ENCODE measurements around the gene CCDC69. TPM values are rescaled to one million over a fixed set of nuclear protein-coding genes. Genes with fewer than 3 reads are reported as not detected.

The CCDC69 gene
- total and polyA plus RNA-seq, 10 of the 15 experiments (the other 5 are each of a cell fraction or from before 2014, with no cell fraction given) = 13.5 to 106 (median 70.1) TPM

DNA sequence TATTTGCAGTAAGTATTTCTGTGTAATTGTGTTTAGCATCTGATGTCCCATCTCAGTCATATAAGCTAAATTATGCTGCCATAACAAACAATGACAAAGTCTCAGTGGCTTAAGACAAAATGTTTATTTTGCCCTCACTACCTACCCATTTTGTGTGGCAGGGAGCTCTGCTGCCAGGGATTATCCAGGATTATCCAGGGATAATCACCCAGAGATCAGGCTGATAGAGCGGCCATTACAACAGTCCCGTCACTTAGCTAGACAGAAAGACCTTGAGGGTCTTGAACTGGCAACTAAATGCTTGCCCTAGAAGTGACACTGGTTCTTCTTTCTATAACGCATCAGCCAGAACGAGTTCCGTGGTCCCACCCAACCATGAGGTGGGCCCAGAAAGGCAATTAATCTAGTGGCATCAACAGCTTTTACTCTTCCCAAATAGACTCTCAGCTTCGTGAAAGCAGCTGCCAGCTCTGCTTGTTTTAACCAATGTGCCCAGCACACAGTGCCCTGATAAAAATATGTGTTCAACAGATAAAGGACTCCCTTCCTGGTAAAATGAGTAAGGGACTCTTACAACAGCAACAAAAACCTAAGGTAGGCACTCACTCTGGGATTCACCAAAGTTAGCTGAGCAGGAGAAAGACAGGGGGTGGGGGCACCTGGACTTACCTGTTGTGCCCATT, 22.8 kb downstream of the CCDC69 start (continued):
- TF ChIP-seq, protein P1, sequence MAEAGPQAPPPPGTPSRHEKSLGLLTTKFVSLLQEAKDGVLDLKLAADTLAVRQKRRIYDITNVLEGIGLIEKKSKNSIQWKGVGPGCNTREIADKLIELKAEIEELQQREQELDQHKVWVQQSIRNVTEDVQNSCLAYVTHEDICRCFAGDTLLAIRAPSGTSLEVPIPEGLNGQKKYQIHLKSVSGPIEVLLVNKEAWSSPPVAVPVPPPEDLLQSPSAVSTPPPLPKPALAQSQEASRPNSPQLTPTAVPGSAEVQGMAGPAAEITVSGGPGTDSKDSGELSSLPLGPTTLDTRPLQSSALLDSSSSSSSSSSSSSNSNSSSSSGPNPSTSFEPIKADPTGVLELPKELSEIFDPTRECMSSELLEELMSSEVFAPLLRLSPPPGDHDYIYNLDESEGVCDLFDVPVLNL (IDR thresholded peaks at IDR 0.05; ENCODE audit: low read depth, low read length) = no peak
- TF ChIP-seq EP300 (IDR thresholded peaks at IDR 0.05; ENCODE audit: borderline replicate concordance in 1 of 2, control insufficient read depth in 1 of 2, low read depth in 2 of 2, low read length in 2 of 2) (no peak), NFXL1 (IDR thresholded peaks at IDR 0.05; ENCODE audit: borderline replicate concordance) (no peak), RELA (IDR thresholded peaks at IDR 0.05; ENCODE audit: borderline replicate concordance, partially characterized antibody) (no peak)

DNA sequence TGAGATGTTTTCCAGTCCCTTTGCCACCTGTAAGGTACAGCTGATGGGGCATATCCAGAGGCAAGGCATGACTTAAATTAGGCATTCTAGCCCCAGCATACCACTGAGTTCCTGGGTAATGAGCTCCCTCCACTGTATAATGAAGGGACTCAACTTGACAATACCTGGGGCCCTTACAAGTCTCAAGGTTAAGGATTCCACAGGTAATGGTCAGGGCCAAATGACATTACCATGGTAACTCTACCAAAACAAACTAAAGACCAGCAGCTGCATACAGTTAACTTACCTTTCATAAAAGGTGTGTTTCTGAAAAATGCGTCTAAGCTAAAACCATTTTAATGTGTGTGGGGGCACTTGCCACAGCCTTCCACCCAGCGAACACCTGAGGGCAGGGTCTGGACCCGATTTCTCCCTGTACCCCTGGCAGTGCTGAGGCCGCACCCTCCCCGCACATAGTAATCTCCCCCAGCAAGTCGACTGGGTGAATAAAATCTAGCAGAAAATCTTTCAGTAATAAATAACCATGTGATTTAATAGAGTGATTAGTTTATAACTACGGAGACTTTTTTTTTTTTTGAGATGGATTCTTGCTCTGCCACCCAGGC, 24.2 kb downstream of the CCDC69 start:
- DNase-seq (ENCODE audit: low read depth, low spot score) (no peak), FAIRE-seq (no peak), ATAC-seq (no peak)
- 88% methylated on average over 7 of the region's 7 CpGs for WGBS (ENCODE audit: insufficient coverage, insufficient replicate concordance, low lambda C conversion rate, missing lambda C conversion rate)
- Histone ChIP-seq H3K9me3 (replicated peaks; ENCODE audit: control insufficient read depth, insufficient read depth, low read length) (no peaks in the 10 kb centered on the region), H2AFZ (ENCODE audit: control insufficient read depth, low read depth, low read length) (no peak overlapping the region), H3K79me2 (ENCODE audit: control insufficient read depth, insufficient read depth, low read length) (no peaks in the 10 kb centered on the region), H4K20me1 (ENCODE audit: control insufficient read depth, insufficient read depth) (no peaks in the 10 kb centered on the region), H3K9ac (ENCODE audit: control insufficient read depth, insufficient read depth, low read length) (no peak overlapping the region), H3K27ac (ENCODE audit: control insufficient read depth, insufficient read depth) (no peak overlapping the region), H3K36me3 (ENCODE audit: control insufficient read depth in 2 of 2, insufficient read depth in 2 of 2, low read length in 1 of 2) (peaks cover 6 to 26% of the 10 kb centered on the region in 2 experiments; a peak in 3 of 4 replicates), H3K4me1 (ENCODE audit: control insufficient read depth, insufficient read depth, low read length) (peaks cover 22% of the 10 kb centered on the region), H3K27me3 (replicated peaks in 1 of 2; ENCODE audit: control insufficient read depth in 2 of 2, insufficient read depth in 2 of 2, low read length in 1 of 2) (no peaks in the 10 kb centered on the region), H3K4me3 (no peak overlapping the region), H3K4me2 (ENCODE audit: control insufficient read depth, insufficient read depth) (no peak overlapping the region)
- ChIA-PET RAD21 (ENCODE audit: unreplicated experiment) (interaction anchor here (0.7 to 1.2 kb wide), 3 partner anchors 9 to 53 kb away, joined by 3 to 4 read pairs (median 4); partner anchors contain the start of gene GM2A), CTCF (interaction anchor here (0.7 kb wide), 1 partner anchor 74 kb away, joined by 3 read pairs; no protein-coding TSS in a partner anchor), POLR2A (interaction anchor here (0.6 to 1.8 kb wide), 4 partner anchors 9 to 42 kb away, joined by 3 to 7 read pairs (median 3); no protein-coding TSS in a partner anchor), SMC1A (ENCODE audit: uncharacterized antibody, unreplicated experiment) (interaction anchor here (1.0 to 2.3 kb wide), 3 partner anchors 9 to 74 kb away, joined by 3 to 14 read pairs (median 11); no protein-coding TSS in a partner anchor)
- no TSS peak for BruUV-seq (replicated peaks)
- TF ChIP-seq IKZF2 (IDR thresholded peaks at IDR 0.05) (no peak), CBX3 (IDR thresholded peaks at IDR 0.05; ENCODE audit: borderline replicate concordance, low read depth) (no peak), YBX1 (IDR thresholded peaks at IDR 0.05) (no peak), ZNF622 (IDR thresholded peaks at IDR 0.05) (no peak), ZNF207 (IDR thresholded peaks at IDR 0.05; ENCODE audit: borderline replicate concordance) (no peak), SPI1 (IDR thresholded peaks at IDR 0.05; ENCODE audit: borderline replicate concordance, insufficient read depth, low read depth, low read length) (no peak), SREBF2 (IDR thresholded peaks at IDR 0.05; ENCODE audit: low read length) (no peak), RFX5 (IDR thresholded peaks at IDR 0.05; ENCODE audit: low read depth, low read length) (no peak), EZH2 (IDR thresholded peaks at IDR 0.05; ENCODE audit: borderline replicate concordance, control insufficient read depth, low read depth, low read length) (no peak)
- TF ChIP-seq, protein P2, sequence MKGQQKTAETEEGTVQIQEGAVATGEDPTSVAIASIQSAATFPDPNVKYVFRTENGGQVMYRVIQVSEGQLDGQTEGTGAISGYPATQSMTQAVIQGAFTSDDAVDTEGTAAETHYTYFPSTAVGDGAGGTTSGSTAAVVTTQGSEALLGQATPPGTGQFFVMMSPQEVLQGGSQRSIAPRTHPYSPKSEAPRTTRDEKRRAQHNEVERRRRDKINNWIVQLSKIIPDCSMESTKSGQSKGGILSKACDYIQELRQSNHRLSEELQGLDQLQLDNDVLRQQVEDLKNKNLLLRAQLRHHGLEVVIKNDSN (IDR thresholded peaks at IDR 0.05; ENCODE audit: borderline replicate concordance, extremely low read length, insufficient read depth, low read depth, low read length) = no peak
- TF ChIP-seq, protein P3, sequence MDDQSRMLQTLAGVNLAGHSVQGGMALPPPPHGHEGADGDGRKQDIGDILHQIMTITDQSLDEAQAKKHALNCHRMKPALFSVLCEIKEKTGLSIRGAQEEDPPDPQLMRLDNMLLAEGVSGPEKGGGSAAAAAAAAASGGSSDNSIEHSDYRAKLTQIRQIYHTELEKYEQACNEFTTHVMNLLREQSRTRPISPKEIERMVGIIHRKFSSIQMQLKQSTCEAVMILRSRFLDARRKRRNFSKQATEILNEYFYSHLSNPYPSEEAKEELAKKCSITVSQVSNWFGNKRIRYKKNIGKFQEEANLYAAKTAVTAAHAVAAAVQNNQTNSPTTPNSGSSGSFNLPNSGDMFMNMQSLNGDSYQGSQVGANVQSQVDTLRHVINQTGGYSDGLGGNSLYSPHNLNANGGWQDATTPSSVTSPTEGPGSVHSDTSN (IDR thresholded peaks at IDR 0.05; ENCODE audit: insufficient replicate concordance, low read depth, low read length) = no peak
- TF ChIP-seq, protein P4, sequence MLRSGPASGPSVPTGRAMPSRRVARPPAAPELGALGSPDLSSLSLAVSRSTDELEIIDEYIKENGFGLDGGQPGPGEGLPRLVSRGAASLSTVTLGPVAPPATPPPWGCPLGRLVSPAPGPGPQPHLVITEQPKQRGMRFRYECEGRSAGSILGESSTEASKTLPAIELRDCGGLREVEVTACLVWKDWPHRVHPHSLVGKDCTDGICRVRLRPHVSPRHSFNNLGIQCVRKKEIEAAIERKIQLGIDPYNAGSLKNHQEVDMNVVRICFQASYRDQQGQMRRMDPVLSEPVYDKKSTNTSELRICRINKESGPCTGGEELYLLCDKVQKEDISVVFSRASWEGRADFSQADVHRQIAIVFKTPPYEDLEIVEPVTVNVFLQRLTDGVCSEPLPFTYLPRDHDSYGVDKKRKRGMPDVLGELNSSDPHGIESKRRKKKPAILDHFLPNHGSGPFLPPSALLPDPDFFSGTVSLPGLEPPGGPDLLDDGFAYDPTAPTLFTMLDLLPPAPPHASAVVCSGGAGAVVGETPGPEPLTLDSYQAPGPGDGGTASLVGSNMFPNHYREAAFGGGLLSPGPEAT (IDR thresholded peaks at IDR 0.05; ENCODE audit: low read depth) = no peak
- in situ Hi-C loops (cut with MboI) = no loop called here
- intact Hi-C loops (cut with micrococcal nuclease; ENCODE audit: unreplicated experiment) = no loop called here

Measured in GM12878 (cell line).